Measurements from ENCODE around the gene TNFAIP8. TPM values are rescaled to one million over a fixed set of nuclear protein-coding genes. Genes with fewer than 3 reads are reported as not detected.

Gene TNFAIP8
- polyA plus RNA-seq, 1 of the 3 experiments (the other 2 are of a cell fraction), result 31.3 TPM

DNA sequence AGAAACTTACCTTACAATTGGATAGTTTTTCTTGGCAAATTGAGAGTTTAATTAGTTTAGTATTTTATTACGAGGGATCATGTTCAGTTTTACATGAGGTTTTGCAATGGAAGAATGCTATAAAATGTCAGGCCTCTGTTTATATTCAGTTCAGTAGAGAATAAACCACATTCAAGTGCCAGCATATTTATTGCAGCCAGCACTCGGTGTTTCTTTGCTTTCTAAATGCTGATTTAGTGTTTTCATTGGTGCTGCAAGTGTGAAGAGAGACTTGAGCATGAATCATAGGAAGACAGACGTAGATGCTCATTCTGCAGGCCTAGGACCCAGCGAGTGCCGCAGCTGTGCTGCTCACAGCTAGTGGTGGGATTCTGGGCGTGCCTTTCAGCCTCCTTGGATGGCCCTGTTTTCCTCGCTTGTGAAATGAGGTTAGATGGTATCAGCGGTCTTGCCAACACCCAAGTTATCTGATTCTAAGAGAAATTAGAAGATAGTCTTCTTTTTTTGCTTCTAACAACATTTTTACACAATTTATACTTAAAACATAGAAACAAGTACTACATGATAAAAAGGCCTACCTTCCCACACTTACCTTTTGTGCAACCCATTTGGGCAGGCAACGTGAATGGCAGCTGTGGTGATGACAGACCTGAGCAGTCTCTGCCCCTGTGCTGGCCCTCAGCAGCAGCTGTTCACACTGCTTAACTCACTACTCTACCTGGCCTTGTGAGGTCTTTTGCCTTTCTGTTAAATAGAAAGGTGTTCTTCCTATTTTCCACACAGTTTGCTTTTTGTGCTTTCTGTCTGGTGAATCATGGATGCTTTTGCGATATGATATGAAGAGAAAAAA, 26.8 kb upstream of the TNFAIP8 start:
- H3F3A ChIP-seq (replicated peaks; ENCODE audit: insufficient read depth), result peaks cover 15% of the 10 kb centered on the region
- H4K20me1 ChIP-seq (ENCODE audit: insufficient read depth), result no peaks in the 10 kb centered on the region
- no peaks in the 10 kb centered on the region for H3K9me2 ChIP-seq
- ChIA-PET POLR2A (no interaction called here), CTCF (interaction anchor here (1.0 to 1.4 kb wide), 2 partner anchors 13 to 84 kb away, joined by 3 to 6 read pairs; no protein-coding TSS in a partner anchor)
- H3K27me3 ChIP-seq (ENCODE audit: insufficient read depth), result no peaks in the 10 kb centered on the region
- H3K4me3 ChIP-seq (ENCODE audit: low read depth in 2 of 2, low read length in 1 of 2), result no peak overlapping the region
- no peak for DNase-seq
- no peak for TF ChIP-seq ELF1 (IDR thresholded peaks at IDR 0.05)
- no peaks in the 10 kb centered on the region for H3K9me3 ChIP-seq
- WGBS (ENCODE audit: low lambda C conversion rate), result 88% methylated on average over 10 of the region's 10 CpGs
- H2AFZ ChIP-seq (ENCODE audit: low read depth), result no peak overlapping the region
- no peaks in the 10 kb centered on the region for H3K36me3 ChIP-seq (replicated peaks in 1 of 2; ENCODE audit: control insufficient read depth in 1 of 2, insufficient read depth in 2 of 2, low read length in 1 of 2)
- peaks cover 2 to 17% of the 10 kb centered on the region in 2 experiments; a peak in 2 of 4 replicates for H3K4me1 ChIP-seq (ENCODE audit: control insufficient read depth in 1 of 2, insufficient read depth in 2 of 2, low read depth in 1 of 2, low read length in 1 of 2)
- no peak overlapping the region for H3K9ac ChIP-seq
- H3K4me2 ChIP-seq, result no peak overlapping the region
- H3K27ac ChIP-seq (ENCODE audit: low read depth in 2 of 2, low read length in 1 of 2), result no peak overlapping the region
- peaks cover 41% of the 10 kb centered on the region for H3K79me2 ChIP-seq (ENCODE audit: insufficient read depth)

DNA sequence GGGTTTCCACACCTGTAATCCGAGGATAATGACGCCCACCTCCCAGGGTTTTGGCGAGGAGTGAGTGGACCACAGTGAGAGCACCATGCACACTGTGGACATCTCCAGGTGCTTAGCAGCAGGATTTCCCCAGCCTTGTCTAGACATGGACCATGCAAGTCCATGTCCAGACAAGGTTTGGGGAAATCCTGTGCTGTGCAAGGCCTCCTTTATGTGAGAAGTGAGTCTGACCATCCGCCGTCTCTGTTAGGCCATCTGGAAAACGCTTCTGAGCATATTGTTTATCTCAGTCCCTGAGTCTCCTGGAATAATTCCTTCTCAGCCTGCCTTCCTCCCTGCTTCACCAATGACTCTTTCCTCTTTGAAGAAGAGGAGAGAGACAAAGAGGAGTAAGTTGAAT, 26.2 kb upstream of the TNFAIP8 start:
- Histone ChIP-seq H3K9me3 (no peaks in the 10 kb centered on the region), H3K36me3 (replicated peaks in 1 of 2; ENCODE audit: control insufficient read depth in 1 of 2, insufficient read depth in 2 of 2, low read length in 1 of 2) (no peaks in the 10 kb centered on the region), H3F3A (replicated peaks; ENCODE audit: insufficient read depth) (peaks cover 10% of the 10 kb centered on the region), H3K27me3 (ENCODE audit: insufficient read depth) (no peaks in the 10 kb centered on the region), H3K9ac (no peak overlapping the region), H2AFZ (ENCODE audit: low read depth) (no peak overlapping the region), H4K20me1 (ENCODE audit: insufficient read depth) (no peaks in the 10 kb centered on the region), H3K27ac (ENCODE audit: low read depth in 2 of 2, low read length in 1 of 2) (no peak overlapping the region), H3K4me2 (no peak overlapping the region), H3K4me1 (ENCODE audit: control insufficient read depth in 1 of 2, insufficient read depth in 2 of 2, low read depth in 1 of 2, low read length in 1 of 2) (peaks cover 2 to 15% of the 10 kb centered on the region in 2 experiments; a peak in 2 of 4 replicates), H3K79me2 (ENCODE audit: insufficient read depth) (peaks cover 42% of the 10 kb centered on the region), H3K4me3 (ENCODE audit: low read depth in 2 of 2, low read length in 1 of 2) (no peak overlapping the region), H3K9me2 (no peaks in the 10 kb centered on the region)
- DNase-seq, result no peak
- WGBS (ENCODE audit: low lambda C conversion rate), result 84% methylated on average over 6 of the region's 6 CpGs
- ChIA-PET POLR2A (no interaction called here), CTCF (interaction anchor here (1.0 to 1.4 kb wide), 2 partner anchors 14 to 83 kb away, joined by 3 to 6 read pairs; no protein-coding TSS in a partner anchor)
- TF ChIP-seq POLR2AphosphoS5 (IDR thresholded peaks at IDR 0.05; ENCODE audit: low read depth, low read length), result no peak
- no peak for TF ChIP-seq CHD2 (IDR thresholded peaks at IDR 0.05; ENCODE audit: low read length, partially characterized antibody)
- no peak for TF ChIP-seq SIN3A (IDR thresholded peaks at IDR 0.05; ENCODE audit: borderline replicate concordance, low read depth, low read length)
- TF ChIP-seq NFIC (IDR thresholded peaks at IDR 0.05; ENCODE audit: borderline replicate concordance), result no peak
- no peak for TF ChIP-seq SMC3 (IDR thresholded peaks at IDR 0.05; ENCODE audit: low read depth, low read length)
- TF ChIP-seq, protein P1, sequence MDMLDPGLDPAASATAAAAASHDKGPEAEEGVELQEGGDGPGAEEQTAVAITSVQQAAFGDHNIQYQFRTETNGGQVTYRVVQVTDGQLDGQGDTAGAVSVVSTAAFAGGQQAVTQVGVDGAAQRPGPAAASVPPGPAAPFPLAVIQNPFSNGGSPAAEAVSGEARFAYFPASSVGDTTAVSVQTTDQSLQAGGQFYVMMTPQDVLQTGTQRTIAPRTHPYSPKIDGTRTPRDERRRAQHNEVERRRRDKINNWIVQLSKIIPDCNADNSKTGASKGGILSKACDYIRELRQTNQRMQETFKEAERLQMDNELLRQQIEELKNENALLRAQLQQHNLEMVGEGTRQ (IDR thresholded peaks at IDR 0.05; ENCODE audit: borderline replicate concordance, low read depth, low read length), result no peak
- TF ChIP-seq RAD21 (IDR thresholded peaks at IDR 0.05; ENCODE audit: low read length), result no peak
- no peak for TF ChIP-seq TEAD4 (IDR thresholded peaks at IDR 0.05; ENCODE audit: borderline replicate concordance, insufficient read depth)
- no peak for TF ChIP-seq FOSL2 (IDR thresholded peaks at IDR 0.05; ENCODE audit: borderline replicate concordance, low read depth)
- TF ChIP-seq, protein P2, sequence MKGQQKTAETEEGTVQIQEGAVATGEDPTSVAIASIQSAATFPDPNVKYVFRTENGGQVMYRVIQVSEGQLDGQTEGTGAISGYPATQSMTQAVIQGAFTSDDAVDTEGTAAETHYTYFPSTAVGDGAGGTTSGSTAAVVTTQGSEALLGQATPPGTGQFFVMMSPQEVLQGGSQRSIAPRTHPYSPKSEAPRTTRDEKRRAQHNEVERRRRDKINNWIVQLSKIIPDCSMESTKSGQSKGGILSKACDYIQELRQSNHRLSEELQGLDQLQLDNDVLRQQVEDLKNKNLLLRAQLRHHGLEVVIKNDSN (IDR thresholded peaks at IDR 0.05; ENCODE audit: borderline replicate concordance, low read depth), result no peak
- TF ChIP-seq, protein P3, sequence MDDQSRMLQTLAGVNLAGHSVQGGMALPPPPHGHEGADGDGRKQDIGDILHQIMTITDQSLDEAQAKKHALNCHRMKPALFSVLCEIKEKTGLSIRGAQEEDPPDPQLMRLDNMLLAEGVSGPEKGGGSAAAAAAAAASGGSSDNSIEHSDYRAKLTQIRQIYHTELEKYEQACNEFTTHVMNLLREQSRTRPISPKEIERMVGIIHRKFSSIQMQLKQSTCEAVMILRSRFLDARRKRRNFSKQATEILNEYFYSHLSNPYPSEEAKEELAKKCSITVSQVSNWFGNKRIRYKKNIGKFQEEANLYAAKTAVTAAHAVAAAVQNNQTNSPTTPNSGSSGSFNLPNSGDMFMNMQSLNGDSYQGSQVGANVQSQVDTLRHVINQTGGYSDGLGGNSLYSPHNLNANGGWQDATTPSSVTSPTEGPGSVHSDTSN (IDR thresholded peaks at IDR 0.05), result no peak
- TF ChIP-seq, protein P4, sequence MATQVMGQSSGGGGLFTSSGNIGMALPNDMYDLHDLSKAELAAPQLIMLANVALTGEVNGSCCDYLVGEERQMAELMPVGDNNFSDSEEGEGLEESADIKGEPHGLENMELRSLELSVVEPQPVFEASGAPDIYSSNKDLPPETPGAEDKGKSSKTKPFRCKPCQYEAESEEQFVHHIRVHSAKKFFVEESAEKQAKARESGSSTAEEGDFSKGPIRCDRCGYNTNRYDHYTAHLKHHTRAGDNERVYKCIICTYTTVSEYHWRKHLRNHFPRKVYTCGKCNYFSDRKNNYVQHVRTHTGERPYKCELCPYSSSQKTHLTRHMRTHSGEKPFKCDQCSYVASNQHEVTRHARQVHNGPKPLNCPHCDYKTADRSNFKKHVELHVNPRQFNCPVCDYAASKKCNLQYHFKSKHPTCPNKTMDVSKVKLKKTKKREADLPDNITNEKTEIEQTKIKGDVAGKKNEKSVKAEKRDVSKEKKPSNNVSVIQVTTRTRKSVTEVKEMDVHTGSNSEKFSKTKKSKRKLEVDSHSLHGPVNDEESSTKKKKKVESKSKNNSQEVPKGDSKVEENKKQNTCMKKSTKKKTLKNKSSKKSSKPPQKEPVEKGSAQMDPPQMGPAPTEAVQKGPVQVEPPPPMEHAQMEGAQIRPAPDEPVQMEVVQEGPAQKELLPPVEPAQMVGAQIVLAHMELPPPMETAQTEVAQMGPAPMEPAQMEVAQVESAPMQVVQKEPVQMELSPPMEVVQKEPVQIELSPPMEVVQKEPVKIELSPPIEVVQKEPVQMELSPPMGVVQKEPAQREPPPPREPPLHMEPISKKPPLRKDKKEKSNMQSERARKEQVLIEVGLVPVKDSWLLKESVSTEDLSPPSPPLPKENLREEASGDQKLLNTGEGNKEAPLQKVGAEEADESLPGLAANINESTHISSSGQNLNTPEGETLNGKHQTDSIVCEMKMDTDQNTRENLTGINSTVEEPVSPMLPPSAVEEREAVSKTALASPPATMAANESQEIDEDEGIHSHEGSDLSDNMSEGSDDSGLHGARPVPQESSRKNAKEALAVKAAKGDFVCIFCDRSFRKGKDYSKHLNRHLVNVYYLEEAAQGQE (IDR thresholded peaks at IDR 0.05; ENCODE audit: low read depth, low read length), result no peak
- no peak for TF ChIP-seq RFX5 (IDR thresholded peaks at IDR 0.05; ENCODE audit: low read length)

All from SK-N-SH (cell line).